HEK293T (cell line): Measurements from ENCODE around the gene EBF3.

ENCODE experiments used
- BHLHE40 ChIP-seq: fragments of 450-650 bp; IDR thresholded peaks from 2 replicates; pipeline ENCODE4 v1.6.1; 2016; ENCODE audit warnings: mild to moderate bottlenecking, moderate library complexity, borderline replicate concordance
- FOXM1 ChIP-seq: fragments of 450-650 bp; IDR thresholded peaks from 2 replicates; pipeline ENCODE4 v1.6.1; 2017; ENCODE audit warnings: mild to moderate bottlenecking, borderline replicate concordance
- L3MBTL2 ChIP-seq: fragments of 450-650 bp; conservative IDR thresholded peaks from 2 replicates; pipeline ENCODE4 v1.6.1; 2016; ENCODE audit warnings: mild to moderate bottlenecking
- NFRKB ChIP-seq: fragments of 450-650 bp; IDR thresholded peaks from 2 replicates; pipeline ENCODE4 v1.6.1; 2016; ENCODE audit warnings: mild to moderate bottlenecking, moderate library complexity
- ZNF384 ChIP-seq: fragments of 450-650 bp; IDR thresholded peaks from 2 replicates; pipeline ENCODE4 v1.6.1; 2016

- no peak for TF ChIP-seq BHLHE40
- no peak for TF ChIP-seq ZNF384
- no peak for TF ChIP-seq L3MBTL2
- no peak for TF ChIP-seq NFRKB
- TF ChIP-seq FOXM1: no peak
Measured at GRCh38 chr10:129909531-129910256, 54.4 kb downstream of the EBF3 start.
